ENCODE measurements around the gene NTPCR. TPM values are rescaled to one million over a fixed set of nuclear protein-coding genes. Genes with fewer than 3 reads are reported as not detected.

The NTPCR gene
- total and polyA plus RNA-seq, 3 donors from 2014 or later, result 25.5 to 85.1 (median 38.8) TPM

GRCh38 chr1:233006108-233006507 lies 55.7 kb downstream of the NTPCR start:
- TF ChIP-seq POLR2A (IDR thresholded peaks at IDR 0.05) (no peak), CTCF (IDR thresholded peaks at IDR 0.05) (no peak)
- no peak for DNase-seq
- Histone ChIP-seq H3K9me3 (no peaks in the 10 kb centered on the region), H3K4me1 (no peaks in the 10 kb centered on the region), H3K27me3 (no peaks in the 10 kb centered on the region), H3K36me3 (ENCODE audit: low read depth, missing control alignments) (no peaks in the 10 kb centered on the region), H3K4me3 (no peak overlapping the region), H3K27ac (no peak overlapping the region)
- 81 to 91% methylated on average over 6 of the region's 6 CpGs for WGBS, 2 donors
- intact Hi-C loops (cut with DNase I; ENCODE audit: low total_unique reads), result no loop called here

GRCh38 chr1:233006541-233006973 lies 56.1 kb downstream of the NTPCR start:
- H3K4me1 ChIP-seq, result no peaks in the 10 kb centered on the region
- no peaks in the 10 kb centered on the region for H3K9me3 ChIP-seq
- H3K36me3 ChIP-seq (ENCODE audit: low read depth, missing control alignments), result no peaks in the 10 kb centered on the region
- TF ChIP-seq CTCF (IDR thresholded peaks at IDR 0.05), result no peak
- no peak for TF ChIP-seq POLR2A (IDR thresholded peaks at IDR 0.05)
- no peak overlapping the region for H3K4me3 ChIP-seq
- H3K27ac ChIP-seq, result no peak overlapping the region
- no peak for DNase-seq
- 93 to 98% methylated on average over 3 of the region's 3 CpGs for WGBS, 2 donors
- H3K27me3 ChIP-seq, result no peaks in the 10 kb centered on the region
- intact Hi-C loops (cut with DNase I; ENCODE audit: low total_unique reads), result no loop called here

GRCh38 chr1:233010146-233010545 lies 59.7 kb downstream of the NTPCR start:
- Histone ChIP-seq H3K27ac (no peak overlapping the region), H3K27me3 (no peaks in the 10 kb centered on the region), H3K36me3 (ENCODE audit: low read depth, missing control alignments) (no peaks in the 10 kb centered on the region), H3K4me3 (no peak overlapping the region), H3K9me3 (no peaks in the 10 kb centered on the region), H3K4me1 (no peaks in the 10 kb centered on the region)
- WGBS, 2 donors, result 89 to 96% methylated on average over 3 of the region's 3 CpGs
- DNase-seq, result no peak
- TF ChIP-seq CTCF (IDR thresholded peaks at IDR 0.05), result no peak
- no peak for TF ChIP-seq POLR2A (IDR thresholded peaks at IDR 0.05)
- intact Hi-C loops (cut with DNase I; ENCODE audit: low total_unique reads), result no loop called here

- no peak for DNase-seq
- no peak overlapping the region for H3K27ac ChIP-seq
- intact Hi-C loops (cut with DNase I; ENCODE audit: low total_unique reads), result no loop called here
- no peak for TF ChIP-seq CTCF (IDR thresholded peaks at IDR 0.05)
- TF ChIP-seq POLR2A (IDR thresholded peaks at IDR 0.05), result no peak
- 91 to 100% methylated on average over 1 of the region's 1 CpG for WGBS, 2 donors
- no peaks in the 10 kb centered on the region for H3K27me3 ChIP-seq
- H3K4me3 ChIP-seq, result no peak overlapping the region
- no peaks in the 10 kb centered on the region for H3K9me3 ChIP-seq
- H3K4me1 ChIP-seq, result no peaks in the 10 kb centered on the region
- H3K36me3 ChIP-seq (ENCODE audit: low read depth, missing control alignments), result no peaks in the 10 kb centered on the region
These were observed 61.6 kb downstream of the NTPCR start for GRCh38 chr1:233012021-233012420.

GRCh38 chr1:233015965-233016364 lies 65.6 kb downstream of the NTPCR start:
- Histone ChIP-seq H3K27ac (no peak overlapping the region), H3K9me3 (no peaks in the 10 kb centered on the region), H3K4me1 (no peaks in the 10 kb centered on the region), H3K36me3 (ENCODE audit: low read depth, missing control alignments) (no peaks in the 10 kb centered on the region), H3K27me3 (no peaks in the 10 kb centered on the region), H3K4me3 (no peak overlapping the region)
- no peak for DNase-seq
- 89 to 93% methylated on average over 2 of the region's 2 CpGs for WGBS, 2 donors
- intact Hi-C loops (cut with DNase I; ENCODE audit: low total_unique reads), result no loop called here
- TF ChIP-seq POLR2A (IDR thresholded peaks at IDR 0.05) (no peak), CTCF (IDR thresholded peaks at IDR 0.05) (no peak)
